OCI-LY1 (cell line): ENCODE data around the gene PAX5.

Experiments
- H2AFZ ChIP-seq: fragments of 200-600 bp; sonication (generic), shearing (Covaris generic); 2 replicates; pipeline ENCODE4 v1.6.0; 2014; ENCODE audit warnings: antibody characterized with exemption, mild to moderate bottlenecking, low read length
- H3F3A ChIP-seq: fragments of 200-600 bp; sonication (generic), shearing (Covaris generic); 2 replicates; pipeline ENCODE4 v1.6.0; 2014; ENCODE audit warnings: mild to moderate bottlenecking, antibody characterized with exemption, low read length, moderate library complexity; ENCODE audit not compliant: insufficient read depth
- H3K27ac ChIP-seq: fragments of 200-600 bp; sonication (generic); 2 replicates; pipeline ENCODE4 v1.5.1; 2014; ENCODE audit warnings: low read length, mixed run types, mild to moderate bottlenecking, low read depth; ENCODE audit not compliant: poor library complexity, severe bottlenecking
- H3K27me3 ChIP-seq: fragments of 200-600 bp; sonication (generic); 2 replicates; pipeline ENCODE4 v1.6.0; 2014; ENCODE audit warnings: antibody characterized with exemption, mild to moderate bottlenecking, low read length, moderate library complexity; ENCODE audit not compliant: insufficient read depth
- H3K36me3 ChIP-seq: fragments of 200-600 bp; sonication (generic); 2 replicates; pipeline ENCODE4 v1.6.1; 2014; ENCODE audit warnings: mild to moderate bottlenecking, antibody characterized with exemption, low read length, moderate library complexity, mixed read lengths; ENCODE audit not compliant: insufficient read depth
- H3K4me1 ChIP-seq: fragments of 200-600 bp; sonication (generic); 2 replicates; pipeline ENCODE4 v1.5.1; 2014; ENCODE audit warnings: mild to moderate bottlenecking, low read length, moderate library complexity; ENCODE audit not compliant: insufficient read depth, severe bottlenecking
- H3K4me2 ChIP-seq: fragments of 200-600 bp; sonication (generic), shearing (Covaris generic); 2 replicates; pipeline ENCODE4 v1.6.1; 2014; ENCODE audit warnings: low read length
- H3K4me3 ChIP-seq: fragments of 200-600 bp; sonication (generic); 2 replicates; pipeline ENCODE4 v1.5.1; 2014; ENCODE audit warnings: low read length, low read depth, mild to moderate bottlenecking, mixed read lengths; ENCODE audit not compliant: poor library complexity, severe bottlenecking
- H3K79me2 ChIP-seq: fragments of 200-600 bp; shearing (Covaris generic); 2 replicates; pipeline ENCODE4 v1.6.1; 2016; ENCODE audit warnings: mixed run types, low read length, mixed read lengths; ENCODE audit not compliant: insufficient read depth
- H3K9ac ChIP-seq: fragments of 200-600 bp; sonication (generic), shearing (Covaris generic); 2 replicates; pipeline ENCODE4 v1.6.1; 2014; ENCODE audit warnings: mild to moderate bottlenecking, low read length, mixed read lengths
- H3K9me2 ChIP-seq: fragments of 200-600 bp; sonication (generic), shearing (Covaris generic); 2 replicates; pipeline ENCODE4 v1.6.1; 2014; ENCODE audit warnings: low read depth, mild to moderate bottlenecking, low read length, mixed read lengths
- H3K9me3 ChIP-seq: fragments of 200-600 bp; shearing (Covaris generic); 2 replicates; pipeline ENCODE4 v1.6.1; 2014; ENCODE audit warnings: low read length, mixed read lengths
- H4K20me1 ChIP-seq: fragments of 200-600 bp; sonication (generic), shearing (Covaris generic); 2 replicates; pipeline ENCODE4 v1.6.0; 2016; ENCODE audit warnings: mild to moderate bottlenecking, low read length; ENCODE audit not compliant: insufficient read depth
- EZH2 ChIP-seq: fragments of 200-600 bp; sonication (generic), shearing (Covaris generic); IDR thresholded peaks from 2 replicates; pipeline ENCODE4 v1.8.0; 2017; ENCODE audit warnings: borderline replicate concordance, mixed run types, mild to moderate bottlenecking, antibody characterized with exemption, low read length, moderate library complexity, mixed read lengths
- TF ChIP-seq, protein P1 (sequence below): fragments of 200-600 bp; sonication (generic), shearing (Covaris generic); IDR thresholded peaks from 2 replicates; pipeline ENCODE4 v1.5.1; 2017; ENCODE audit warnings: mild to moderate bottlenecking, antibody characterized with exemption, low read length, moderate library complexity, mixed read lengths

Gene PAX5

GRCh38 chr9:36967997-36968396, 66.1 kb downstream of the PAX5 start:
- peak overlapping the region; percentile 45 for H3K27ac ChIP-seq
- H3K36me3 ChIP-seq, result peaks cover 67% of the 10 kb centered on the region
- H3K4me2 ChIP-seq, result no peak overlapping the region
- H3K9me3 ChIP-seq, result no peaks in the 10 kb centered on the region
- H3K79me2 ChIP-seq, result no peaks in the 10 kb centered on the region
- no peaks in the 10 kb centered on the region for H3K9me2 ChIP-seq
- H3F3A ChIP-seq, result no peaks in the 10 kb centered on the region
- no peak overlapping the region for H2AFZ ChIP-seq
- H3K4me3 ChIP-seq, result no peak overlapping the region
- peaks cover 38% of the 10 kb centered on the region for H3K4me1 ChIP-seq
- no peaks in the 10 kb centered on the region for H4K20me1 ChIP-seq
- H3K27me3 ChIP-seq, result no peaks in the 10 kb centered on the region
- H3K9ac ChIP-seq, result no peak overlapping the region
- no peak for TF ChIP-seq EZH2
- TF ChIP-seq, protein P1, sequence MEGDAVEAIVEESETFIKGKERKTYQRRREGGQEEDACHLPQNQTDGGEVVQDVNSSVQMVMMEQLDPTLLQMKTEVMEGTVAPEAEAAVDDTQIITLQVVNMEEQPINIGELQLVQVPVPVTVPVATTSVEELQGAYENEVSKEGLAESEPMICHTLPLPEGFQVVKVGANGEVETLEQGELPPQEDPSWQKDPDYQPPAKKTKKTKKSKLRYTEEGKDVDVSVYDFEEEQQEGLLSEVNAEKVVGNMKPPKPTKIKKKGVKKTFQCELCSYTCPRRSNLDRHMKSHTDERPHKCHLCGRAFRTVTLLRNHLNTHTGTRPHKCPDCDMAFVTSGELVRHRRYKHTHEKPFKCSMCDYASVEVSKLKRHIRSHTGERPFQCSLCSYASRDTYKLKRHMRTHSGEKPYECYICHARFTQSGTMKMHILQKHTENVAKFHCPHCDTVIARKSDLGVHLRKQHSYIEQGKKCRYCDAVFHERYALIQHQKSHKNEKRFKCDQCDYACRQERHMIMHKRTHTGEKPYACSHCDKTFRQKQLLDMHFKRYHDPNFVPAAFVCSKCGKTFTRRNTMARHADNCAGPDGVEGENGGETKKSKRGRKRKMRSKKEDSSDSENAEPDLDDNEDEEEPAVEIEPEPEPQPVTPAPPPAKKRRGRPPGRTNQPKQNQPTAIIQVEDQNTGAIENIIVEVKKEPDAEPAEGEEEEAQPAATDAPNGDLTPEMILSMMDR, result no peak

DNA sequence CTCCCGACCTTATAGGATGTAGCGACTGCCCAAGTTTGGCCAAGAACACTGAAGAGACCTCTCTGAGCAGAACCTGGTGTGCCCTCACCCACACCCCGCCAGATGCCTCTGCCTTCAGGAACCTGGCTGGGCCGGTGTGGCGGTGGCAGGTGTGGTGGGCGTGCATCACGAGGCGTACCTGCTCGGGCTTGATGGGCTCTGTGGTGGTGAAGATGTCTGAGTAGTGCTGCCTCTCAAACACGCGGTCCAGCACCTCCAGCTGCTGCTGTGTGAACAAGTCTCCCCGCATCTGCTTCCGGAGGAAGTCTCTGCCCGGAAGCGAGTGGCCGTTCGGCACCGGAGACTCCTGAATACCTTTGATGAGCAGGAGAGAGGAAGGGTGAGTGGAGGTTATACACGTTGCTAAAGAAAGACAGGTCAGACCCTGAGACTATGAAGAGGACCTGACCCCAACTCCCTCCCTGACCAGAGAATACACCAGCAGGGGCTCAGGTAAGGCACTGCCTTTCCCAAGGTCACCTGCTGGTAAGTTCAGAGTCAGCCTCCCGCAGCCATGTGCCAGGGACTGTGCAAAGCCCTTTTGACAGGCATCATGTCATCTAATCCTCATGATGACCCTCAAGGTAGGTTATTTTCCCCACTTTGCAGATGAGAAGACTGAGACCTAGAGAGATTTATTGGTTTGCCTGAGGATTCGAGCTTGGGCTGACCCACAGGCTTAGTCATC, 67.5 kb downstream of the PAX5 start:
- Histone ChIP-seq H3K27me3 (no peaks in the 10 kb centered on the region), H2AFZ (no peak overlapping the region), H3K9me3 (no peaks in the 10 kb centered on the region), H3K27ac (peak overlapping the region; percentile 45), H3K4me1 (peaks cover 38% of the 10 kb centered on the region), H4K20me1 (no peaks in the 10 kb centered on the region), H3K36me3 (peaks cover 75% of the 10 kb centered on the region), H3K4me3 (no peak overlapping the region), H3K9me2 (no peaks in the 10 kb centered on the region), H3K4me2 (peak overlapping the region; percentile 16; the same call in 1 of the 2 replicates), H3K9ac (no peak overlapping the region), H3K79me2 (no peaks in the 10 kb centered on the region), H3F3A (no peaks in the 10 kb centered on the region)
- TF ChIP-seq EZH2, result no peak
- TF ChIP-seq, protein P1, result no peak

DNA sequence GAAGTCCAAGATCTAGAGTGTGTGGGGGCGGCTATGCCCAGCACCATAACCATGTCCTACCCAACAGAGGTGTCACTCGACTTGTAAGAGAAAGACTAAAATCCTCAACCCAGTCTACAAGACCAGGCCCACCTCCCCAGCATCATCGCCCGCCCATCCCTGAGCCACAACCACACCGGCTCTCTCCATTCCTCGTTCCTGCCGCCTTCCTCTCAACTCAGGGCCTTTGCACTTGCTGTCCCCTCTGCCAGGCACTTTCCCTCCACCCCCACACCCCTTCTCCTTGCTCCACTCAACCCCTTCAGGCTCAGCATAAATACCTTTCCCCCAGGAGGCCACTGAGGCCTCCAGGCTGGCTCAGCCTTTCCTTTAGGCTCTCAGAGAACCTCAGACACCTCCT, 69.3 kb downstream of the PAX5 start:
- Histone ChIP-seq H3K27ac (no peak overlapping the region), H3K4me3 (no peak overlapping the region), H3K4me1 (peaks cover 32% of the 10 kb centered on the region), H3K79me2 (no peaks in the 10 kb centered on the region), H3K9ac (no peak overlapping the region), H2AFZ (no peak overlapping the region), H3K4me2 (no peak overlapping the region), H4K20me1 (no peaks in the 10 kb centered on the region), H3K9me3 (no peaks in the 10 kb centered on the region), H3F3A (no peaks in the 10 kb centered on the region), H3K9me2 (no peaks in the 10 kb centered on the region), H3K27me3 (no peaks in the 10 kb centered on the region), H3K36me3 (peaks cover 85% of the 10 kb centered on the region)
- no peak for TF ChIP-seq EZH2
- TF ChIP-seq, protein P1, result no peak
